ENCODE data around the gene PGGHG. TPM values are rescaled to one million over a fixed set of nuclear protein-coding genes. Genes with fewer than 3 reads are reported as not detected.

PGGHG gene
- total RNA-seq, 4 donors from 2014 or later = 13.3 to 23.7 (median 18.8) TPM

DNA sequence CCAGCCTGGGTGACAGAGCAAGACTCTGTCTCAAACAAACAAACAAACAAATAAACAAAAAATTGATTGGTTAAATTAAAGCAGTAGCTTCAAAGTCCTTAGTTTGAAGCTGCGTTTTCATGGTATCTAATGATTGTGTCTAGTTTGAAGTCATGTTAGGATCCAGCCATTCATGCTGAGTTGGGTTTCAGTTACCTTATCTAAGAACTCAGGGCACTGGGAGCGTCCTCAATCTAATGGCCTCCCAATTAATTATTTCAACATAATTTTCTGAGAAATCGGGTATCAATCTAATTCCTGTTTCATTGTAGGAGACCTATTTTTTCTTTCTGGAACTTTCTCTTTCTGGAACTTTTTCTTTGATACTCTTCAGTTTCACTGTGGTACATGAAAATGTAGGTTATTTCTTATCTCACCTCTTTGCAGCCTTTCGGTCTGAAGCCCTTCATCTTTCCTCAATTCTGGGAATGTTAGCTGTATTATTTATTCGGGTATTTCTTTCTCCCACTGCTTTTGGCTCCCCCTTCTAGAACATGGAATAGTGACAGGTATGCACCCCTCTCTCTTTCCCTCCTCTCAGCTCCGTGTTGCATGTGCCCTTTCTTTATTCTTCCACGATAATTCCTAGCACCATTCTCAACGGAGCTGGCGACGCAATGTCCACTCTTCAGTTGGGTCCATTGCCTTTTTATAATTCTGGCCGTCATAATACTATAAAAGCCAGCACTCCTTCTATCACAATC lies 56.1 kb downstream of the PGGHG start:
- intact Hi-C loops (cut with DNase I) = no loop called here
- no peak for DNase-seq (ENCODE audit: extremely low spot score)
- H3K9me3 ChIP-seq = no peaks in the 10 kb centered on the region
- no peaks in the 10 kb centered on the region for H3K36me3 ChIP-seq
- no peak for TF ChIP-seq POLR2A (IDR thresholded peaks at IDR 0.05; ENCODE audit: low read depth)
- TF ChIP-seq, protein P1, sequence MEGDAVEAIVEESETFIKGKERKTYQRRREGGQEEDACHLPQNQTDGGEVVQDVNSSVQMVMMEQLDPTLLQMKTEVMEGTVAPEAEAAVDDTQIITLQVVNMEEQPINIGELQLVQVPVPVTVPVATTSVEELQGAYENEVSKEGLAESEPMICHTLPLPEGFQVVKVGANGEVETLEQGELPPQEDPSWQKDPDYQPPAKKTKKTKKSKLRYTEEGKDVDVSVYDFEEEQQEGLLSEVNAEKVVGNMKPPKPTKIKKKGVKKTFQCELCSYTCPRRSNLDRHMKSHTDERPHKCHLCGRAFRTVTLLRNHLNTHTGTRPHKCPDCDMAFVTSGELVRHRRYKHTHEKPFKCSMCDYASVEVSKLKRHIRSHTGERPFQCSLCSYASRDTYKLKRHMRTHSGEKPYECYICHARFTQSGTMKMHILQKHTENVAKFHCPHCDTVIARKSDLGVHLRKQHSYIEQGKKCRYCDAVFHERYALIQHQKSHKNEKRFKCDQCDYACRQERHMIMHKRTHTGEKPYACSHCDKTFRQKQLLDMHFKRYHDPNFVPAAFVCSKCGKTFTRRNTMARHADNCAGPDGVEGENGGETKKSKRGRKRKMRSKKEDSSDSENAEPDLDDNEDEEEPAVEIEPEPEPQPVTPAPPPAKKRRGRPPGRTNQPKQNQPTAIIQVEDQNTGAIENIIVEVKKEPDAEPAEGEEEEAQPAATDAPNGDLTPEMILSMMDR (IDR thresholded peaks at IDR 0.05) = no peak
- TF ChIP-seq EP300 (IDR thresholded peaks at IDR 0.05) = no peak
- no peak for TF ChIP-seq POLR2AphosphoS5 (IDR thresholded peaks at IDR 0.05)
- H3K4me3 ChIP-seq = no peak overlapping the region
- H3K27ac ChIP-seq (replicated peaks in 1 of 4) = no peak overlapping the region
- WGBS = 91% methylated on average over 11 of the region's 11 CpGs
- H3K27me3 ChIP-seq = no peaks in the 10 kb centered on the region
- no peaks in the 10 kb centered on the region for H3K4me1 ChIP-seq

Small RNA genes lying within 50 kb of the gene (small RNA-seq; reads per million reads assigned to genes)
- 0 reads per million in 3 donors for gene AC136475.6

Other genes starting within 250 kb of the PGGHG start
- not detected for gene SCGB1C1, start 96.0 kb upstream of the PGGHG start, total RNA-seq
- gene BET1L, start 81.7 kb upstream of the PGGHG start, total RNA-seq = 10 to 100 TPM; 16.2 to 32.9 (median 30.5) TPM
- 100 to 1,000 TPM in 3 of 4 donors, 10 to 100 TPM in 1; 76.8 to 137 (median 123) TPM for gene RIC8A, start 81.4 kb upstream of the PGGHG start, total RNA-seq
- 10 to 100 TPM in 3 of 4 donors, 1 to 10 TPM in 1; 7.9 to 20.1 (median 14.0) TPM for gene SIRT3, start 52.8 kb upstream of the PGGHG start, total RNA-seq
- gene PSMD13, start 52.1 kb upstream of the PGGHG start, total RNA-seq = 100 to 1,000 TPM in 1 of 4 donors, 10 to 100 TPM in 3; 86.4 to 124 (median 94.1) TPM
- 1 to 10 TPM in 1 of 4 donors, under 1 TPM in 2, not detected in 1; 0.13 to 2.2 (median 0.42) TPM for gene NLRP6, start 10.7 kb upstream of the PGGHG start, total RNA-seq
- not detected for gene IFITM5, start 10.4 kb downstream of the PGGHG start, total RNA-seq
- gene IFITM2, start 18.7 kb downstream of the PGGHG start, total RNA-seq = 100 to 1,000 TPM in 3 of 4 donors, 10 to 100 TPM in 1; 92.2 to 235 (median 194) TPM
- gene IFITM1, start 24.9 kb downstream of the PGGHG start, total RNA-seq = 100 to 1,000 TPM in 3 of 4 donors, 10 to 100 TPM in 1; 60.6 to 197 (median 171) TPM
- gene IFITM3, start 31.7 kb downstream of the PGGHG start, total RNA-seq = 100 to 1,000 TPM; 290 to 513 (median 410) TPM
- gene B4GALNT4, start 80.4 kb downstream of the PGGHG start, total RNA-seq = 10 to 100 TPM in 1 of 4 donors, 1 to 10 TPM in 3; 2.5 to 12.0 (median 5.7) TPM
- 1 to 10 TPM in 1 of 4 donors, under 1 TPM in 3; 0.17 to 1.1 (median 0.51) TPM for gene PKP3, start 105.1 kb downstream of the PGGHG start, total RNA-seq
- gene SIGIRR, start 125.9 kb downstream of the PGGHG start, total RNA-seq = 10 to 100 TPM; 45.7 to 72.9 (median 50.5) TPM
- gene ANO9, start 152.9 kb downstream of the PGGHG start, total RNA-seq = under 1 TPM in 3 of 4 donors, not detected in 1; 0.11 to 0.42 (median 0.32) TPM
- 10 to 100 TPM; 23.9 to 58.3 (median 30.2) TPM for gene PTDSS2, start 161.2 kb downstream of the PGGHG start, total RNA-seq
- gene RNH1, start 218.1 kb downstream of the PGGHG start, total RNA-seq = 100 to 1,000 TPM; 280 to 367 (median 334) TPM
- 10 to 100 TPM; 45.7 to 85.2 (median 61.7) TPM for gene HRAS, start 246.4 kb downstream of the PGGHG start, total RNA-seq
- under 1 TPM in 2 of 4 donors, not detected in 2; 0.19 to 0.33 TPM for gene LRRC56, start 248.4 kb downstream of the PGGHG start, total RNA-seq

All from esophagus muscularis mucosa (tissue), 4 donors.